GM12864 (cell line): ENCODE measurements around the gene SYK.

Experiments
- DNase-seq: peaks from one replicate; pipeline ENCODE4 v3.0.0-alpha.2; 2011; ENCODE audit warnings: low read depth
- H3K4me3 ChIP-seq: 2 replicates; pipeline ENCODE4 v1.5.1; 2011; ENCODE audit warnings: mild to moderate bottlenecking, low read depth, low read length, control low read depth
- TF ChIP-seq, protein P1 (sequence below): IDR thresholded peaks from 2 replicates; pipeline ENCODE4 v1.5.1; 2011; ENCODE audit warnings: low read depth, mild to moderate bottlenecking, moderate library complexity, low read length, control low read depth, inconsistent platforms; ENCODE audit errors: missing control alignments

Gene SYK

GRCh38 chr9:90847971-90848370 lies 46.4 kb downstream of the SYK start:
- no peak overlapping the region for H3K4me3 ChIP-seq
- no peak for DNase-seq
- TF ChIP-seq, protein P1, sequence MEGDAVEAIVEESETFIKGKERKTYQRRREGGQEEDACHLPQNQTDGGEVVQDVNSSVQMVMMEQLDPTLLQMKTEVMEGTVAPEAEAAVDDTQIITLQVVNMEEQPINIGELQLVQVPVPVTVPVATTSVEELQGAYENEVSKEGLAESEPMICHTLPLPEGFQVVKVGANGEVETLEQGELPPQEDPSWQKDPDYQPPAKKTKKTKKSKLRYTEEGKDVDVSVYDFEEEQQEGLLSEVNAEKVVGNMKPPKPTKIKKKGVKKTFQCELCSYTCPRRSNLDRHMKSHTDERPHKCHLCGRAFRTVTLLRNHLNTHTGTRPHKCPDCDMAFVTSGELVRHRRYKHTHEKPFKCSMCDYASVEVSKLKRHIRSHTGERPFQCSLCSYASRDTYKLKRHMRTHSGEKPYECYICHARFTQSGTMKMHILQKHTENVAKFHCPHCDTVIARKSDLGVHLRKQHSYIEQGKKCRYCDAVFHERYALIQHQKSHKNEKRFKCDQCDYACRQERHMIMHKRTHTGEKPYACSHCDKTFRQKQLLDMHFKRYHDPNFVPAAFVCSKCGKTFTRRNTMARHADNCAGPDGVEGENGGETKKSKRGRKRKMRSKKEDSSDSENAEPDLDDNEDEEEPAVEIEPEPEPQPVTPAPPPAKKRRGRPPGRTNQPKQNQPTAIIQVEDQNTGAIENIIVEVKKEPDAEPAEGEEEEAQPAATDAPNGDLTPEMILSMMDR, result no peak

DNA sequence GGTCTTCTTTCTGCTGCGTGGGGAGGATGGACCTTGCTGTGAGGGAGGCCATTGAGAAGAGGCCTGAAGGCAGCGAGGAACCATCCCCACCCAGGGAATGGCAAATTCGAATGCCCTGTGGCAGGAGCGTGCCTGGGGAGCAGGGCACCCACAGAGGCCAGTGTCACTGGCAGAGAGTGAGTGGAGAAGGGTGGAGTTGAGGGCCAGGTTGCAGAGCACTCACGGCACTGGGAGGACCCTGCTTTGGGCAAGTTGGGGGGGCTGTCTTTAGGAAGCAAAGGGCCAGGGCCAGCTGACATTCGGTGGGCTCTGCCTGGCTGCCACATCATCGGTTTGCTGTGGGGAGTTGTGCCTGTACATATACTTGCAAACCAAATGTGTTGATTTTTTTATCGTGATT lies 47.2 kb downstream of the SYK start:
- TF ChIP-seq, protein P1, result no peak
- no peak for DNase-seq
- no peak overlapping the region for H3K4me3 ChIP-seq

DNA sequence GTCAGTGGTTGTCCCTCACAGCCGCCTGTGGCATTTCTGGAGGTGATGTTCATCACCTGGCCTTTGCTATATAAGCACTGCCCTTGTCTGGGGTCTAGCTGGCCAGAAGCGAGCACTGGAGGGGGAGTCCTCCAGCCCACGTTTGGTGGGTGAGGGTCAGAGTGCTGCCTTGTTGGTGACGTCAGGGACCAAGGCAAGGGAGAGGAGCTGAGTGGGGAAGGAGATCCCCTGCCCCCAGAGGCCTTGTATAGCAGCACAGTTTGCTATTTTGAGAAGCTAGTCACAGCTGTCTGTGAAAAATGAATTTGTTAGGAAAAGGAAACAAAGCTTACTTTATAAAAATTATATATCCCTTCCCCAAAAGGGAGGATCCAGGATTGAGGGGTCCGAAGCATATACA lies 49.8 kb downstream of the SYK start:
- H3K4me3 ChIP-seq, result no peak overlapping the region
- TF ChIP-seq, protein P1, result peak; percentile 31
- no peak for DNase-seq

- DNase-seq, result no peak
- H3K4me3 ChIP-seq, result no peak overlapping the region
- TF ChIP-seq, protein P1, result no peak
These were observed 52.3 kb downstream of the SYK start for GRCh38 chr9:90853945-90854344.

DNA sequence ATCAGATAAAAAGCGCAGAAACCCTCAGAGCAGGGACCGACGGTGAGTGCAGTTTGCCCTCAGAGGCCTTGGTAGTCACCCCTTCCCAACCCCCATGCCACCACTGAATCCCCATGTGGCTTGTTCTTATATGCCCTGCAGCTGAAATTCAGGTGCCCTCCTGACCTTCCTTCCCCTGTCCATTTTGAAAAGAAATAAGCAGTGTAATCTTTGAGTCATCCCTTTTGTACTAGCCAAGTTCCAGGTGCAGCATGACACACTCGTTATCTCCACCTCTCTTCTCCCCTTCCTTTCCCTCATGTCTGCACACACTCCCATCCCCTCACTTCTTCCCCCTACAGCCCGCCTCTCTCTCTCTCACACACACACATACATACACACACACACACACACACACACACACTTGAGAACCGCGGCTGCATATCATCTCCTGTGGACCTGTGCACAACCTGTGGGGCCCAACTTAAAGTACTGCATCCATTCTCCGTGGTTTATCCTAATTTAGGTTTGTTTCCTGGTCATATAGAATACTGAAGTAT lies 53.1 kb downstream of the SYK start:
- DNase-seq, result no peak
- TF ChIP-seq, protein P1, result no peak
- H3K4me3 ChIP-seq, result no peak overlapping the region

GRCh38 chr9:90855208-90855902 lies 53.7 kb downstream of the SYK start:
- TF ChIP-seq, protein P1, result no peak
- DNase-seq, result no peak
- no peak overlapping the region for H3K4me3 ChIP-seq

DNA sequence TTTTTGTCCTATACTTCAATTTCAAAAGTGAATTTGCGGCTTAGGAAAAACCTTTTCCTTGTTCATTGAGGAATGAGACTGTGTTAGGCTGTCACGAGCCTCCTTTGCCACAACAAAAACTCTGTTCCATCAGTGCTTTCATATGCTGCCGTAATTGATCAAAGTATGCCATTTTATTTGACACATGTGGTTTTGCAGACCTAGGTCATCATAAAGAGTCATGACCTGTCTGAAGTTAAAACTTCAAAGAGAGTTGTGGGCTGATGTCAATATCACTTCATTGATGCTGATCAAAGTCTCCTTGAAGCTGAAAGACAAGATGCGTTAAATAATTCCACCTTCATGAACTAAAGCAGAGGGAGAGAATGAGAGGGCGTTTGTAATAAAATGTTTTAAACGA lies 55.5 kb downstream of the SYK start:
- no peak for DNase-seq
- TF ChIP-seq, protein P1, result no peak
- no peak overlapping the region for H3K4me3 ChIP-seq
